ENCODE data around the gene ZDHHC12. TPM values are rescaled to one million over a fixed set of nuclear protein-coding genes. Genes with fewer than 3 reads are reported as not detected.

Gene ZDHHC12
- polyA plus RNA-seq, 3 donors = 50.0 to 72.7 (median 68.4) TPM

DNA sequence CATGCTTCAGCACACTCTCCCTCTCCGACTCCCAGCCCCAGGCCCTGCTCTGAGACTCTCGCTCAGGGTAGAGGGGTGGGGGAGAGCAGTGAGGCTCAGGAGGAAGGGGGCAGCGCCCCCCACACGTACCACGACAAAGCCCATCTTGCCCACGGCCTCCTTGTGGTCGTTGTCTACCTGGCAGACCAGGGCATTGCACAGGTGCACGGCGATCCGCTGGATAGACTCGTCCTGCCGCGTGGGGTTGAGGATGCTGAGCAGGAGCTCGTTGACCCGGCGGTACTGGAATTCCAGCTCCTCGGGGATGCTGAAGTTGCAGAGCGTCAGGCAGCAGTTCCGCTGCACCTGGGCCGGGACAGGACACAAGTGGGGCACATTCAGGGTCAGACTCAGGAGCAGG, 18.5 kb upstream of the ZDHHC12 start:
- Histone ChIP-seq H3K27me3 (ENCODE audit: control insufficient read depth in 2 of 2, insufficient read depth in 2 of 2, low read length in 2 of 2) (no peaks in the 10 kb centered on the region), H3K79me2 (ENCODE audit: insufficient read depth, low read length) (no peaks in the 10 kb centered on the region), H3K4me3 (replicated peaks in 1 of 3; ENCODE audit: low read depth in 2 of 3, low read length in 3 of 3) (no peak overlapping the region), H3K27ac (ENCODE audit: low read depth in 1 of 2, low read length in 2 of 2) (no peak overlapping the region), H3K36me3 (replicated peaks in 1 of 2; ENCODE audit: control insufficient read depth in 1 of 2, insufficient read depth in 2 of 2, low read length in 2 of 2) (peaks cover 18 to 25% of the 10 kb centered on the region in 2 donors), H3K9ac (ENCODE audit: insufficient read depth, low read length, poor library complexity, severe bottlenecking) (no peak overlapping the region), H4K20me1 (ENCODE audit: insufficient read depth, low read length) (no peaks in the 10 kb centered on the region), H2AFZ (ENCODE audit: insufficient read depth, low read depth, low read length, poor library complexity, severe bottlenecking) (no peak overlapping the region), H3K9me3 (replicated peaks in 1 of 2; ENCODE audit: control insufficient read depth in 1 of 2, insufficient read depth in 1 of 2, low read length in 2 of 2) (no peaks in the 10 kb centered on the region), H3K4me2 (replicated peaks; ENCODE audit: extremely low read depth, low read length, poor library complexity, severe bottlenecking) (no peak overlapping the region), H3K4me1 (ENCODE audit: control insufficient read depth in 1 of 2, insufficient read depth in 2 of 2, low read length in 2 of 2) (no peaks in the 10 kb centered on the region)
- no peak for DNase-seq
- intact Hi-C loops (cut with micrococcal nuclease) = loop anchor here in 1 of 2 donors (10.0 kb wide), 1 partner anchor 62 kb away; no protein-coding TSS in a partner anchor
- TF ChIP-seq, protein P1, sequence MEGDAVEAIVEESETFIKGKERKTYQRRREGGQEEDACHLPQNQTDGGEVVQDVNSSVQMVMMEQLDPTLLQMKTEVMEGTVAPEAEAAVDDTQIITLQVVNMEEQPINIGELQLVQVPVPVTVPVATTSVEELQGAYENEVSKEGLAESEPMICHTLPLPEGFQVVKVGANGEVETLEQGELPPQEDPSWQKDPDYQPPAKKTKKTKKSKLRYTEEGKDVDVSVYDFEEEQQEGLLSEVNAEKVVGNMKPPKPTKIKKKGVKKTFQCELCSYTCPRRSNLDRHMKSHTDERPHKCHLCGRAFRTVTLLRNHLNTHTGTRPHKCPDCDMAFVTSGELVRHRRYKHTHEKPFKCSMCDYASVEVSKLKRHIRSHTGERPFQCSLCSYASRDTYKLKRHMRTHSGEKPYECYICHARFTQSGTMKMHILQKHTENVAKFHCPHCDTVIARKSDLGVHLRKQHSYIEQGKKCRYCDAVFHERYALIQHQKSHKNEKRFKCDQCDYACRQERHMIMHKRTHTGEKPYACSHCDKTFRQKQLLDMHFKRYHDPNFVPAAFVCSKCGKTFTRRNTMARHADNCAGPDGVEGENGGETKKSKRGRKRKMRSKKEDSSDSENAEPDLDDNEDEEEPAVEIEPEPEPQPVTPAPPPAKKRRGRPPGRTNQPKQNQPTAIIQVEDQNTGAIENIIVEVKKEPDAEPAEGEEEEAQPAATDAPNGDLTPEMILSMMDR (IDR thresholded peaks at IDR 0.05) = no peak
- WGBS (ENCODE audit: insufficient coverage) = 98% methylated on average over 17 of the region's 20 CpGs
- no peak overlapping the region for H3K4me3 Mint-ChIP-seq
- H3K4me1 Mint-ChIP-seq = no peaks in the 10 kb centered on the region
- peaks cover 22 to 39% of the 10 kb centered on the region in 2 donors for H3K36me3 Mint-ChIP-seq
- H3K27ac Mint-ChIP-seq = peak overlapping the region in 1 of 7 donors; percentile 50
- H3K9me3 Mint-ChIP-seq = peaks cover 0 to 2% (median 0%) of the 10 kb centered on the region in 7 donors
- H3K27me3 Mint-ChIP-seq (ENCODE audit: low read depth in 3 of 3) = peaks cover 0 to 3% (median 1%) of the 10 kb centered on the region in 3 donors

DNA sequence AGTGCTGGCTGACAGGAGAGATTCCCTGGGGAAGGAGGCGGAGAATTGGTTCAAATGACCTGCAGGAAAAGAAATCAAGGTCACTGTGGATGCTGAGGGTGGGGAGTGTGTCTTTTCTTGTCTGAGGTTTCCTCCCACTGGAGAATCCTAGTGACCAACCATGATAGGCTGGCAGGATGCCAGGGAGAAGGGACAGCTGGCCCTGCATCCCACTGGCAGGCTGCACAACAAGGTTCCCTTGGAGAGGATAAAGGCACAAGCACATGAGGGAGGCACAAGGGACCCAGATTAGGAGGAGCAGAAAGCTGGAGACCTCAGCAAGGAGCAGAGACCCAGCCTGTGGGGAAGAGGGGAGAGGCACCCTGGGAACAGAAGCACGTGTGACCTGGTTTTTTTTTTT, 11.4 kb upstream of the ZDHHC12 start:
- no peak overlapping the region for H3K27ac Mint-ChIP-seq

More for the DNA sequence above, 11.4 kb upstream of the ZDHHC12 start:
- no peak overlapping the region for H2AFZ ChIP-seq (ENCODE audit: insufficient read depth, low read depth, low read length, poor library complexity, severe bottlenecking)
- 100% methylated on average over 1 of the region's 2 CpGs for WGBS (ENCODE audit: insufficient coverage)
- H3K27ac ChIP-seq (ENCODE audit: low read depth in 1 of 2, low read length in 2 of 2) = no peak overlapping the region
- no peak overlapping the region for H3K4me2 ChIP-seq (replicated peaks; ENCODE audit: extremely low read depth, low read length, poor library complexity, severe bottlenecking)
- H3K27me3 ChIP-seq (ENCODE audit: control insufficient read depth in 2 of 2, insufficient read depth in 2 of 2, low read length in 2 of 2) = no peaks in the 10 kb centered on the region
- no peak for DNase-seq
- H3K4me3 ChIP-seq (replicated peaks in 1 of 3; ENCODE audit: low read depth in 2 of 3, low read length in 3 of 3) = no peak overlapping the region
- Mint-ChIP-seq H3K36me3 (peaks cover 35 to 71% of the 10 kb centered on the region in 2 donors), H3K27me3 (ENCODE audit: low read depth in 3 of 3) (peaks cover 0 to 1% (median 1%) of the 10 kb centered on the region in 3 donors), H3K4me3 (no peak overlapping the region), H3K9me3 (no peaks in the 10 kb centered on the region), H3K4me1 (peaks cover 3% of the 10 kb centered on the region)
- TF ChIP-seq, protein P1 (IDR thresholded peaks at IDR 0.05) = no peak
- intact Hi-C loops (cut with micrococcal nuclease) = no loop called here
- no peak overlapping the region for H3K9ac ChIP-seq (ENCODE audit: insufficient read depth, low read length, poor library complexity, severe bottlenecking)
- H3K36me3 ChIP-seq (replicated peaks in 1 of 2; ENCODE audit: control insufficient read depth in 1 of 2, insufficient read depth in 2 of 2, low read length in 2 of 2) = peaks cover 19 to 46% of the 10 kb centered on the region in 2 donors
- no peaks in the 10 kb centered on the region for H4K20me1 ChIP-seq (ENCODE audit: insufficient read depth, low read length)
- no peaks in the 10 kb centered on the region for H3K9me3 ChIP-seq (replicated peaks in 1 of 2; ENCODE audit: control insufficient read depth in 1 of 2, insufficient read depth in 1 of 2, low read length in 2 of 2)
- no peaks in the 10 kb centered on the region for H3K4me1 ChIP-seq (ENCODE audit: control insufficient read depth in 1 of 2, insufficient read depth in 2 of 2, low read length in 2 of 2)
- H3K79me2 ChIP-seq (ENCODE audit: insufficient read depth, low read length) = no peaks in the 10 kb centered on the region
